Fibroblast of skin of left quadriceps (primary cell): Measurements from ENCODE around the gene PER2.
A peak's percentile ranks its signal among the peaks of the same experiment; 100 is the strongest.

Experiments used
- DNase-seq, 2 experiments: peaks; one replicate each; pipeline ENCODE4 v3.0.0-alpha.2; 2013; ENCODE audit warnings: low read depth in 2 of 2

Gene PER2

GRCh38 chr2:238308177-238308576 lies 19.8 kb upstream of the PER2 start:
- DNase-seq, result no peak

- DNase-seq, result no peak
These were observed 18.2 kb upstream of the PER2 start for GRCh38 chr2:238306672-238306998.

DNA sequence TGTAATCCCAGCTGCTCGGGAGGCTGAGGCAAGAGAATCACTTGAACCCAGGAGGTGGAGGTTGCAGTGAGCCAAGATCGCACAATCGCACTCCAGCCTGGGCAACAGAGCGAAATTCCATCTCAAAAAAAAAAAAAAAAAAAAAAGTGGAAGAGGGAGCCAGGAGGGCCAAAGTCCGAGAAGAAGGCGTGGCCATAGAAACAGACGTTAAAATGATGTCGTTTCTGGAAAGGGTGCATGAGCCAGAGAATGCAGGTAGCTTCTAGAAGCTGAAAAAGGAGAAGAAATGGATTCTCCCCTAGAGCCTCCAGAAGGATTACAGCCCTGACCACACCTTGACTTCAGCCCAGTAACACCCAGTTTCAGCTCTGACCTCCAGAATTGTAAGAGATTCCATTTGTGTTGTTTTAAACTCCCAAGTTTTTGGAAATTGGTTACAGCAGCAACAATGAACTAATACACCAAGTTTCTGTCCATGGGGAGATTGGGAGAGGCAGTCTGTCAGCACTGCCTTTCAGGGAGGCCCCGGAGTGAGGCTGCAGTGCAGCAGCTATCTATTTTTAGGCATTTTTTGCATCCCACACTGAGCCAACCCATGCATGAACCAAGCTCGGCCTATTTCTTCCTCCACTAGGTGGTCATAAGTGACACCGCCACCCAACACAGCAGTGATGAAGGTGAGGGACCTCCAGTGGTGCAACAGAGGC lies 17.7 kb upstream of the PER2 start:
- DNase-seq, result no peak

DNA sequence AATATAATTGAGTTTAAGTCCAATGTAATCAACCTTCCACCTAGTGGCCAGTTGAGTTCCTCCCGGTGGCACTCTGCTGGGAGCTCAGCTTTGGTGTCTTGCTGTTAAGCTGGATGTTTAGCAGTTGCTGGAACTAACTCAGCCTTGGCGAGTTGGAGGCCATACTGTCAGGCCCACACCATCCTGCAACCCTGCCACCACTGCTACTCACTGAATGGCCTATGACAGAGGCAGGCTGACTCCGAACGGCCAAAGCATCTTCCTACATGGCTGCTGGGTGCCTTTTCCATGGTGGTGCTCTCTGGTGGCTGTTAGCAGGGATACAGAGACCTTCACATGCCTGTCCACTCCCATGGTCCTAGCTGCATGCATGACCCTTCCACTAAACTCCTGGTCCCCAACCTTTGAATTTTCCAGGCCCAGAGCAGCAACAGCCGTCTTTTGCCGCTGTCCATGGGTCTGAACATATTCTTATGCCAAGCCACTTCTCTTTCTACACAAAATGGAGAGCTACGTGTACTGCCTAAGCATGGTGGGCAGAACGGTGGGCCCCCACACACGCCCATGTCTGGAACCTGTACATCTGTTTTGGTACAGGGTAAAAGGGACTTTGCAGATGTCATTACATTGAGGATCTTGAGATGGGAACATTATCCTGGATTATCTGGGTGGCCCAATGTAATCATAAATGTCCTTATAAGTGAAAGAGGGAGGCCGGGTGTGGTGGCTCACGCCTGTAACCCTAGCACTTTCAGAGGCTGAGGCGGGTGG lies 16.9 kb upstream of the PER2 start:
- no peak for DNase-seq

GRCh38 chr2:238304116-238304515 lies 15.7 kb upstream of the PER2 start:
- DNase-seq, result no peak

- no peak for DNase-seq
These were observed 14.3 kb upstream of the PER2 start for GRCh38 chr2:238302751-238303150.

DNA sequence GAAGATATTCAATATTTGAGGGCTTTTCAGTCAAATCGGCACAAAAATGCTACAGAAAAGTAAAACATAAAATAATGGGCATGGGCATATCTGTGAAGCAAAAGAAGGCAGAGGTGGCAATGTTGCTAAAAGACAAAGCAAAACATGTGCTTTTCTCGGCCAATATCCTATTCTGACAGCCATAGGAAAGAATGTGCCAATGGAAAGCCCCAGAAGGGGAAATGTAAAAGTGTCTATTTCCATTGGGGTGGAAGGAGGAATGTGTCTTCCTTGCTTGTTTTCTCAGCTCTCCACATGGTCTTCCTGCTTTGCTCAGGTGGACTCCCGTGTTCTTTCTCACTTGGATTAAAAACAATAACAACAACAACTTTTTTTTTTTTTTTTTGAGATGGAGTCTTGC lies 13.7 kb upstream of the PER2 start:
- DNase-seq, result no peak

DNA sequence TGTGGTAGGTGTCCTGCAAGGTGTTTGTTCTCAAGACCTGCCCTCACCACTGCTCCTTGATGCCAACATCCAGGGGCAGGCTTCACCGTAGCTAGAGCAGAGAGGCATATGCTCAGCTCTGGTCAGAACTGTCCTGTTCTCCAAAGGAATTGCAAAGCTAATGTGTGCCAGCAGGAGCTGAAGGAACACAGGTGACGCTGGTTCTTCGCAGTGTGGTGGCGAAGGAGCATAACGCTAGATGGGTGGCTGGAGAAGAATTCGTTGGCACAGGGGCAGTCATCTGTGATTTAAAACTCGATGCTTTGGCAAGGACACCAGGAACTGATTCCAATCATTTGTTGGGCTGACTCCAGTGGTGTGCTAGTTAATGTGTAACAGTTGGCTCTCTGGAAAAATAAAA lies 11.4 kb upstream of the PER2 start:
- no peak for DNase-seq

DNA sequence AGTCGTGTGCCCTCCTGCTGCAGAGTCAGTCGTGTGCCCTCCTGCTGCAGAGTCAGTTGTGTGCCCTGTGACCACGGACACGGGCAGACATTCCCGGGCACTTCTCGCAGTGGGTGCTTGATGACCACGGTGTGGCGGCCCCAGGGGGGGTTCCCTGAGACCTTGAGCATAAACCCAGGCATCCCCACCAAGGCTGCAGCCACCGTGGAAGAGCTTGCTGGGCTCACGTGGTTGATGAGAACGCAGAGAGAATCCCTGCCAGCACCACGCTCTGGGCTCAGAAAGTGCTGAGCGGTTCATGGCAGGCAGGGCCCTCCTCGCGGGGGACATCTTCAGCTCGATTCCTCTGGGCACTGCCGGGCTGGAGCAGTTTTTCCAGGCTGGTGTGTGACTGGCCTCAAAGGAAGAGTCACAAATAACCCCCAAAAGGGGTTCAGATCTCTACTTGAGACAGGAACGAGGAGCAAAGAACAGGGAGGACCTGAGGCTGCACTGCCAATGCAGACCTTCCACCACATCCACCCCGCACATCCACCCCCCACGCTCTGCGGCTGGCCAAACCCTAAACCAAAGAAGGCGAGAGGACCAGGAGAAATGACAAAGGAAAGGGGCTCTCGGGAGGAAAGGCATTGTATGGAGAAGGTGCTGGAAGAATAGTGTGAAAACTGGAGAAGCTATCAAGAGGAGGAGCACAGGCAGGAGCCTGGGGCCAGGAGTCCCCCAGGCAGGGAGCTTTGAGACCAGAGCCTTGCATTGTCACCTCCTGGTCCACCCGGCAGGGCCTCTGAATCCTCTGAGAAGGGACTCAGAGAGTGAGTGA lies 8.4 kb upstream of the PER2 start:
- DNase-seq, result no peak

DNA sequence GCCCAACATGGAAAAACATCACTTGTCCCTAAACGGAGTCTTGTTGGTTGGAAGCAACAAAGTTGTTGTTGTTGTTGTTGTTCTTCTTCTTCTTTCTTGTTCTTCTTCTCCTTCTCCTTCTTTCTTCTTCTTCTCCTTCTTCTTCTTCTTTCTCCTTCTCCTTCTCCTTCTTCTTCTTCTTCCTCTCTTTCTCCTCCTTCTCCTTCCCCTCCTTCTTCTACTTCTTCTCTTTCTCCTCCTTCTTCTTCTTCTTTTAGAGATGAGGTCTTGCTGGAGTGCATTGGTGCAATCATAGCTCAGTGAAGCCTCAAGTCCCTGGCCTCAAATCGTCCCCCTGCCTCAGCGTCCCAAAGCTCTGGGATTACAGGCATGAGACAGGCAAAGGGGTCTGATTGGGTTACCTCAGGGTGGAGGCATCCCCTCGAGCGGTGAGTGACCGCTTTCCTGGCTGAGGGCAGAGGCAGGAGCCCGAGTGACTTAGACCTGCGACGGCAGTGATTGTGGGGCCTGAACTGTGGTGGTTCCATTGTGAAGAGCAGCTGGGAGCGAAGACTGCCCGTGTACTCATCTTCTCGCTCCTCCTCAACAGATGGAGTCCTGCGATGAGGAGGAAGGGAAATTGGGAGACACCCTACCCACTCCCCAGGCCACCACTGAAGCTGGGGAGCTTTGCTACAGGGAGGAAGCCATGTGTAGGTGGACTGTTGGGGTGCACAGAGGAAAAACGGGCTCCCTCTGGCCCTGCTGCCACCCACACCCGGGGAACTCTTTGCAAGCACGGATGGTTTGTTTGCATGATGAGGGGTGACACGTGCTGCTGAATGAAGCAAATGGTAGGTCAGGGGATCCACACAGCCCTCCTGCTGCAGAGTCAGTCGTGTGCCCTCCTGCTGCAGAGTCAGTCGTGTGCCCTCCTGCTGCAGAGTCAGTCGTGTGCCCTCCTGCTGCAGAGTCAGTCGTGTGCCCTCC lies 7.0 kb upstream of the PER2 start:
- no peak for DNase-seq

DNA sequence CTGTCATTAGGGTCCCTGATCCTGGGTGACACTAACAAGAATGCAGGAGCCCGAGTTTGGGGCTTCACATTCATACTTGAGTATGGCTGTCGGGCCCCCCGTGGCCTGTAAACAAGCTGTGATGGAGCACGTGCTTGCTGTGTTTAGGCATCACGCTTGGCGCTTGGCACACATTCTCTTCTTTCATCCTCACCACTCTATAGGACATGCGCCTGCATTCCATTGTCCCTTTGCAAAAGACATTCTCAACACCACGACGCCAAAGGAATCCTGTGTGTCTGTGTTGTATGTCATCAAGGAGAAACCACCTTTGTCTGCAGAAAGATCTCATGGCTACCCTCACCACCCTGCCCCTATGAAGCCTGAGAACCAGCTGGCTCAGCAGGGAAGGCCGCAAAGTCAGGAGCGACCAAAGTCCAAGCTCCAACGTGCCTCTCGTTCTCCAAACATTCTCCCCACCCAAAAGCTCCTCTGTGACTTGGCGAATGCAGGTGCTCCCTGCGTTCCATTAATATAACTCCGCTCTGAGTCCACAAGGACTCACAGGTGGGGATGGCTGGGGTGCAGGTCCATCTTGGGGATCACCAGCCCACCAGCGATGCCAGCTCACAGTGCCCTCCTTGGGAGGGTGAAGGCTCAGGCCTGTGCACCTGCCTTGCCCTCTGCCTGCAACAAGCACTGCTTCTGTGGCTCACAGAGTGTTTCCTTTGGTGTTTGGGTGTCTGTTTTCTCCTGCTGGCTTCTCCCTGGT lies 6.2 kb upstream of the PER2 start:
- DNase-seq, result no peak

GRCh38 chr2:238294046-238294392 lies 5.6 kb upstream of the PER2 start:
- DNase-seq, result no peak

- DNase-seq, result no peak
These were observed 3.3 kb upstream of the PER2 start for GRCh38 chr2:238291550-238292281.

DNA sequence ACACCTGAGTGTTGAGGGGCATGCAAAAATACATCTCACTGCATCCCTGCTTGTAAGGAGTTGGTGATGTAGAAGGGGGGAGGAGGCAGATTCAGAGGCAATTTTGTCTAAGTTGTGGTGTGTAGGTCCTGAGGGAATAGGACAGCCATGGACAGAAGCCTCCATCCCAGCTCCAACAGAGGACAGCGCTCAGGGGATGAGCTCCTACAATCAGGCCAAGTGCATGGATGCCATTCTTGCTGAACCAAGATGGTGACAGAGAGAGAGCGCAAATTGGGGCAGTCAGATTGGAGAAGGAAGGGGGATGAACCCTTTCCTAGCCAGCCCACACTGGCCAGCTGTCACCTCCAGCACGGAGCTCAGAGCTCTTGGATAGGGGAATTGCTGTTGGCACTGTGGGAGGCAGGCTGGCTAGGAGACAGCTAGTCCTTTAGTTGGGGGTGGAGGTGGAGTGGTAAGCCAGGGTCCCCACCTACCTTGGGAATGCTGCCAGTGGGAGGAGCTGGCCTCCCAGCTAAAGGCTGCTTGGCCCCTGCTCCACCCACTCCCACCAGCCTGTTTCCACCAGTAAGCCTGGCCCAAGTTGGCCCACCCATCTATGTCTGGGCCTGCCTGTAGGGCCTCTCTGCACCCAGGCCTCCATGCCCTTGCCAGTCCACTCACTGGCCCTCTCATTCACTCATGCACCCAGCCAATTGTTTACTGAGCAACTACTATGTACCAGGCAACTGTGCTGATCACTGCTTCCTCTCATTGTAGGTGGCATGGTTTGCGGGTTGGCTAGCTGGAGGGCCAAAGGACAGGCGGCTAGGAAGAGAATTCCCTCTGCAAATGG lies 2.5 kb upstream of the PER2 start:
- no peak for DNase-seq

GRCh38 chr2:238290091-238290509 lies 1.7 kb upstream of the PER2 start:
- no peak for DNase-seq

DNA sequence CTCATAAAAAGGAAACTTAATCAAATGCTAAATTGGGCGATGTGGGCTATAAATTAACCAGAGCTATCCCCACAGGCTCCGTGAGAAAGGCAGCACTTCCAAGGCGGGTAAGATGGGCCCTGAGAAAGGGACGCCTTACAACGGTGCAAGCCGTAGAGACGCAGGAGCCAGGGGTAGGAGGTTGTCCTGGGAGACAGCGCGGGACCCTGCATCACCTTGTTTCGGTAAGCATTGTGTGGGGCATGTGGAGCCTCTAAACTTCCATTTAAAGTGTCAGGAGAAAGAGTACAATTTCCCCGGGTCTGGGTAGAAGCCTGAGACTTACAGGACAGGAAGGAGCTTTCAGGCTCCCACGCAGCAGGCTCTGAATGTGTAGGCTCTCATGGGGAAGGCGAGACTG lies 1.2 kb upstream of the PER2 start:
- no peak for DNase-seq

- DNase-seq, result peak; percentile 97 to 98
These were observed 502 bp upstream of the PER2 start for GRCh38 chr2:238288650-238289573.
